ENCODE measurements around the gene GPRC5B. TPM values are rescaled to one million over a fixed set of nuclear protein-coding genes. Genes with fewer than 3 reads are reported as not detected.

Gene GPRC5B
- total RNA-seq, 1 experiment from 2014 or later = 137 TPM

DNA sequence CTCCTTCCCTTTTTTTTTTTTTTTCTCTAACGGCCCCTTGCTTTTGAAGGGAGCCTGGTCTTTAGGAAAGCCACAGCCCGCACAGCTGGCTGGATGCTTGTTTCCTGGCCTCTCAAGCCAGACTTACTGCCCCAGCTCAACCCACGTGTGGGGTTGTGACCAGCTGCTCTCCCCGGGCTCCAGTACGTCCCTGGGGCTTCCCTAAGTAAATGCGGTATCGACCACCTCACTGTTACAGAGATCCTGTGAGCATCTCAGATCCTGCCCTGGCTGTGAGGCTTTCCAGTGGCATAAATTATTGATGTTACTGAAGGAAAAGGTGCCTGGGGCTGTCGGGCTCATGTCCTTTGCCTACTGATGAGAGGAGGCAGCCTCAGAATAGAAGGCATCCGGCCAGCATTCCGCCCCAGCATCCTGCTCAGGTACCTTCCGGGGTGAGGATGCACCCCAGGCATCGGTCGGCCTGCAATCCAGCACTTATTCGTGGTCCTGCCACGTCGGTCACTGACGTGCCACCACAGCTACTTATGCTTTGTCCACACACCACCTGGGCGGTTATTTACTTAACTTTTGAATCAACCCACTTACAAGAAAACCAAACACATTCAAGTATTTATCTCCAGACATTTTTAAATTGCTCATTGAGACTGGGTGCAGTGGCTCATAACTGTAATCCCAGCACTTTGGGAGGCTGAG, 9.6 kb downstream of the GPRC5B start:
- no peak overlapping the region for H3K4me3 Mint-ChIP-seq
- Histone ChIP-seq H2AFZ (ENCODE audit: low read length) (no peak overlapping the region), H3K4me2 (ENCODE audit: insufficient read depth, insufficient read length, low read length) (no peak overlapping the region), H2BK12ac (ENCODE audit: insufficient read length, low read depth, low read length) (no peak overlapping the region), H3K79me2 (ENCODE audit: insufficient read depth, low read length) (peaks cover 33% of the 10 kb centered on the region; the same call in 1 of the 2 replicates), H2BK120ac (ENCODE audit: low read depth, low read length, poor library complexity, severe bottlenecking) (no peak overlapping the region), H3K79me1 (ENCODE audit: insufficient read depth, low read depth, low read length, poor library complexity, severe bottlenecking) (peaks cover 10% of the 10 kb centered on the region), H3K4ac (ENCODE audit: low read depth, low read length) (no peak overlapping the region), H3K27me3 (ENCODE audit: insufficient read depth, low read length) (no peaks in the 10 kb centered on the region), H3K14ac (ENCODE audit: insufficient read depth, low read length) (no peak overlapping the region), H3K23me2 (ENCODE audit: insufficient read length, low read depth, low read length, poor library complexity, severe bottlenecking) (no peaks in the 10 kb centered on the region), H2BK15ac (ENCODE audit: low read depth, low read length) (no peak overlapping the region), H4K8ac (replicated peaks; ENCODE audit: insufficient read length, low read depth, low read length) (no peak overlapping the region), H2BK5ac (ENCODE audit: insufficient read length, low read length) (no peak overlapping the region), H3K9ac (ENCODE audit: extremely low read depth, insufficient read length, low read length) (no peak overlapping the region), H2BK20ac (ENCODE audit: low read depth, low read length, poor library complexity, severe bottlenecking) (no peak overlapping the region), H3K23ac (ENCODE audit: insufficient read length, low read depth, low read length) (no peak overlapping the region), H4K20me1 (ENCODE audit: control insufficient read depth, insufficient read depth, insufficient read length) (no peaks in the 10 kb centered on the region), H3K56ac (ENCODE audit: insufficient read length, low read depth, low read length) (no peak overlapping the region), H4K5ac (ENCODE audit: insufficient read length, low read depth, low read length) (no peak overlapping the region), H3K4me1 (ENCODE audit: insufficient read depth, low read length) (peaks cover 8% of the 10 kb centered on the region), H3T11ph (ENCODE audit: low read length) (no peak overlapping the region), H2AK5ac (ENCODE audit: insufficient read length, low read length) (no peak overlapping the region), H3K9me3 (ENCODE audit: control insufficient read depth, low read depth, low read length) (no peaks in the 10 kb centered on the region), H3K18ac (ENCODE audit: insufficient read length, low read depth, low read length) (no peak overlapping the region), H3K27ac (ENCODE audit: insufficient read length, low read depth, low read length) (no peak overlapping the region), H4K91ac (ENCODE audit: insufficient read length, low read depth, low read length) (no peak overlapping the region)
- no peaks in the 10 kb centered on the region for H3K27me3 Mint-ChIP-seq (ENCODE audit: low read depth)
- H3K9me3 Mint-ChIP-seq = no peaks in the 10 kb centered on the region
- TF ChIP-seq, protein P1, sequence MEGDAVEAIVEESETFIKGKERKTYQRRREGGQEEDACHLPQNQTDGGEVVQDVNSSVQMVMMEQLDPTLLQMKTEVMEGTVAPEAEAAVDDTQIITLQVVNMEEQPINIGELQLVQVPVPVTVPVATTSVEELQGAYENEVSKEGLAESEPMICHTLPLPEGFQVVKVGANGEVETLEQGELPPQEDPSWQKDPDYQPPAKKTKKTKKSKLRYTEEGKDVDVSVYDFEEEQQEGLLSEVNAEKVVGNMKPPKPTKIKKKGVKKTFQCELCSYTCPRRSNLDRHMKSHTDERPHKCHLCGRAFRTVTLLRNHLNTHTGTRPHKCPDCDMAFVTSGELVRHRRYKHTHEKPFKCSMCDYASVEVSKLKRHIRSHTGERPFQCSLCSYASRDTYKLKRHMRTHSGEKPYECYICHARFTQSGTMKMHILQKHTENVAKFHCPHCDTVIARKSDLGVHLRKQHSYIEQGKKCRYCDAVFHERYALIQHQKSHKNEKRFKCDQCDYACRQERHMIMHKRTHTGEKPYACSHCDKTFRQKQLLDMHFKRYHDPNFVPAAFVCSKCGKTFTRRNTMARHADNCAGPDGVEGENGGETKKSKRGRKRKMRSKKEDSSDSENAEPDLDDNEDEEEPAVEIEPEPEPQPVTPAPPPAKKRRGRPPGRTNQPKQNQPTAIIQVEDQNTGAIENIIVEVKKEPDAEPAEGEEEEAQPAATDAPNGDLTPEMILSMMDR (conservative IDR thresholded peaks at IDR 0.05) = no peak
- peaks cover 46 to 54% of the 10 kb centered on the region in 2 experiments for H3K4me1 Mint-ChIP-seq
- H3K27ac Mint-ChIP-seq = peak overlapping the region in 2 of 3 experiments; percentile 28 to 51; a peak in 1 of 7 replicates
- H3K36me3 Mint-ChIP-seq (ENCODE audit: insufficient read depth in 1 of 3, low read depth in 3 of 3) = peaks cover 39 to 72% (median 60%) of the 10 kb centered on the region in 3 experiments
- WGBS (ENCODE audit: extremely low coverage, insufficient read length, low lambda C conversion rate) = no CpG with 5 or more reads among the region's 18 CpGs
- DNase-seq = no peak

Data from H9 (cell line).